NCI-H2227 (cell line): ENCODE results near the gene SNRK.
"Not testable (repeated sequence)": the region's sequence is repeated elsewhere in the genome, so short reads cannot be mapped to it uniquely, and the experiment has no call there.

ENCODE experiments used
- DNase-seq: peaks from one replicate; lab custom pipeline; 2025; ENCODE audit not compliant: unreplicated experiment; lab: John Stamatoyannopoulos, UW

SNRK gene

DNA sequence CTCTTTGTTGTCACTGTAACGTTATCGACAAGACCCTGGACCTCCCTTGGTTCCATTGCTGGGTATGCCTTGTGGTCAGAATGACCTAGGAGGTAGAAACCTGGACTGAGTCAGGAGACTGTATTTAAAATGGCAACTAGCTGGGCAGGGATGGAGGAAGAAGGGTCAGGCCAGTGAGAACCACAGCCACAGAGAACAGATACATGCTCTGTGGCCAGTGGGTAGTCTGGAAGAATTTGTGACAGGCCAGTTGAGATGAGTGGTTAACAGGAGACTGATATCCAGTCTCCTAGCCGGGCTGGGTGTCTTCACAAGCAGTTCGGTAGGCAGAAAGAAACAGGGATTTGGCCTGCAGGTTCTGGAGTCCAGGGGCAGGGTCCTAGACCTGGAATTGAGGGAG, 58.9 kb downstream of the SNRK start:
- no peak for DNase-seq

DNA sequence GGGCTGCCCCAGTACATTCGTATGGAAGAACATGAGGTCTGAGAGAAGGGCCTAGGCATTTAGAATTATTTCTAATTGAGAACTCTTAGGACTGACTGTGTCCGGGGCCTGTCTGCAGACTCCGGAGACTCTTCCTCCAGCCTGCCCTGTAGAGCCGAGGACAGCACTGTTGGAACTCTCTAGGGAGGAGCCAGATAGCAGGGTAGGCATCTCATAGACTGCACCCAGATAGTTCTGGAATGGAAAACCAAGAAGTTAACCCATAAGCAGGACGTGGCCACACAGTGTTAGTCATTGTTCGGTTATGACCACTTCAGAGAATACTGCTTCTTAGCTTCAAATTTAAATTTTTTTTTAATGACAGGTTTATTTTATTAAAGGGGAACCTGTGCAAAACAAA, 59.5 kb downstream of the SNRK start:
- DNase-seq = no peak

DNA sequence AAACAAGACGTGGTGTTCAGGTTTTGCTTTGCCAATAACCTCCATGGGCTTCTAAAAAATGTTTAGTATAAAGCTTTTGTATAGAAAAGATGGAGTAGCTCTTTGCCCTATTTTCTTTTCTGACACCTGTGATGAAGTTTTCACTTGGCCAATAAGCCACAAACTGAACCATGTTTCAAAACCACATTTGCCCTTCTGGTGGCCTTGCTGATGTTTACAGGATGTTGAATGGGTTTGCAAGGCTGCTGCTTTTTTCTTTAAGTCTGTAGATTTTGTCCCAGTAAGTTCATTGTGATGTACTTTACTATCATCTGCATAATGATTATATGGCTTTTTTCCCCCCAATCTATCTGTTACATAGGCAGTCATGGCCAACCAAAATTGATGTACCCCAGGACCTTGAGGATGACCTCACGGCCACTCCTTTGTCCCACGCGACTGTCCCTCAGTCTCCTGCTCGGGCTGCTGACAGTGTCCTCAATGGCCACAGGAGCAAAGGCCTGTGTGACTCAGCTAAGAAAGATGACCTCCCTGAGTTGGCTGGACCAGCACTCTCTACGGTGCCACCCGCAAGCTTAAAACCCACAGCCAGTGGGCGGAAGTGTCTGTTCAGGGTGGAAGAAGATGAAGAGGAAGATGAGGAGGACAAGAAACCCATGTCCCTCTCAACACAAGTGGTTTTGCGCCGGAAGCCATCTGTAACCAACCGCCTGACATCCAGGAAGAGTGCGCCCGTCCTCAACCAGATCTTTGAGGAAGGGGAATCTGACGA, 60.8 kb downstream of the SNRK start:
- no peak for DNase-seq

DNA sequence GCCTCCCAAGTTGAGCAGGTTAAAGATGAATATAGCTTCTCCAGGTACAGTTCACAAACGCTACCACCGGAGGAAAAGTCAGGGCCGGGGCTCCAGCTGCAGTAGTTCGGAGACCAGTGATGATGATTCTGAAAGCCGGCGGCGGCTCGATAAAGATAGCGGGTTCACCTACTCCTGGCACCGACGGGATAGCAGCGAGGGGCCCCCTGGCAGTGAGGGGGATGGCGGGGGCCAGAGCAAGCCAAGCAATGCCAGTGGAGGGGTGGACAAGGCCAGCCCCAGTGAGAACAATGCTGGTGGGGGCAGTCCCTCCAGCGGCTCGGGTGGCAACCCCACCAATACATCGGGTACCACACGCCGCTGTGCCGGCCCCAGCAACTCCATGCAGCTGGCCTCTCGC, 61.4 kb downstream of the SNRK start:
- DNase-seq = no peak

- no peak for DNase-seq
Observed at GRCh38 chr3:43348350-43348749, 62.0 kb downstream of the SNRK start.

GRCh38 chr3:43348852-43349574, 62.7 kb downstream of the SNRK start:
- DNase-seq = no peak

- no peak for DNase-seq
Observed at GRCh38 chr3:43349716-43350115, 63.4 kb downstream of the SNRK start.

GRCh38 chr3:43353393-43353792, 67.1 kb downstream of the SNRK start:
- DNase-seq = no peak

DNA sequence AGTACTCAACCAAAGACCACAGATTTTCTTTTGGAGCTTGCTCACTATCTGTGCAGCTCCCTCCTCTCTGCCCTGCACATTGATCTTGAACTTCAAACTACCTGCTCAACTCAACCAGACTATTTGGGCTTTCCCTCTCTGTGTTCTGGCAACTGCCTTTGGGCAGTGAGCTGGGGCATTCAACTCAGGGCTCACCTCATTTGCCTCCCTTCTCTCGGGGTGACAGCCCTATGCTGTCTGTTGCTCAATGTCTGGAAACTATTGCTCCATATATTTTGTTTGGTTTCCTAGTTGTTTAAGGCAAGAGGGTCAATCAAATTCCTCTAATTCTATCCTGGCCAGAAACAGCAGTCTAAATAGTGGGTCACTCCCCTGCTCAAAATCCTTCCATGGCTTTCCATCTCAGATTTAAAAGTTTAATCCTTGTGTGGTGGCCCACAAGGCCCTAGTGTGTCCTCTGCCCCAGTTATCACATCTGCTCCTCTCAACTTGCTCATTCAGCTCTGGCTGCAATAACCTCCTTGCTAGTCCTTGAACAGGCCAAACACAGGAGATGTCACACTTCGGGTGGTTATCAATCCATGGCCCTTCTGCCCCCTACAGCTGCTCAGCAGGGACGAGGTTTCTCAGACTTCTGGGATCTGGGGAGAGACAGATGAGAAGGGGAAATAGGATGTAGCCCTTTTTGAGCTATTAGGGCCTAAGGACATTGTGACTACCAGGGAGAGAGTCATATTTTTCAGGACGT, 67.8 kb downstream of the SNRK start:
- no peak for DNase-seq

- DNase-seq = not testable (repeated sequence)
Observed at GRCh38 chr3:43356033-43356432, 69.7 kb downstream of the SNRK start.

- DNase-seq = no peak
Observed at GRCh38 chr3:43361077-43361476, 74.7 kb downstream of the SNRK start.

GRCh38 chr3:43362183-43362582, 75.8 kb downstream of the SNRK start:
- no peak for DNase-seq

DNA sequence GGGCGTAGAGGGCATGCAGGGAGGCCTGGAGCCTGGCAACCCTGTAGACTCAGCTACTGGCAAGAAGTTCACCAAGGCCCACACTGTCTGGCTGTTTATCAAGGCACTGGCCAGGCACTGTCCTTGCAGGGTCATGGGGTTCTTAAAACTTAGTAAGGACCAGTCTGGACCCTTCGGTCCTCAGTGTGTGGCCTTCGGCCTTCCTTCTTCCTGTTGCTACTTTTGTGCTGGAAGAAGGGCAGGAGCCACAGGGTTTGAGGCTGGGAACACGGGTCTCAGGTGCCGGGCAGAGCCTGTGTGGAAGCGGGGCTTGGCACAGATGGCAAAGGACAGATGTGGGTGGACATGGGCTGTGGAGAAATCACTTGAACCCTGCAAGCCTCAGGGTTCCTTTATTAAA, 76.6 kb downstream of the SNRK start:
- no peak for DNase-seq

GRCh38 chr3:43363621-43364266, 77.4 kb downstream of the SNRK start:
- DNase-seq = no peak

GRCh38 chr3:43364494-43364893, 78.2 kb downstream of the SNRK start:
- DNase-seq = no peak

DNA sequence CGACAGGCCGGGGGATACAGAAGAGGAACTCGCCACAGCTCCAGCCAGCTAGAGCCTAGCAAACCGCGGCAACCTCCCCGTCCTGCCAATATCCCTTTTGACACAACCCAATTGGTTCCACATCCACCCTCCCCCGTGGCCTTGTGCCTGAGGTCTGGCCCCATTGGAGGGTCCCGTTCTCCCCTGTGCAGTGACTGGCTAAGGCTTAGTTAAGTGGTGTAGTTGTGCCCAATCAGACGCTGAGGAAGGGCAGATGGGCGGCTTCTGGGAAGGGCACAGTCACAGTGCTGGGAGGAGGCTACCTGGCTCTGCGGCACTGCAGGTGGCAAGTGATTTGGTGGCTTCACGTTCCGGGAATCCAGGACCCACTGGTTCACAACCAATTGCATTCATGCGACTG, 78.6 kb downstream of the SNRK start:
- DNase-seq = no peak

- DNase-seq = no peak
Observed at GRCh38 chr3:43365601-43366305, 79.4 kb downstream of the SNRK start.

- DNase-seq = no peak
Observed at GRCh38 chr3:43366481-43366880, 80.1 kb downstream of the SNRK start.

DNA sequence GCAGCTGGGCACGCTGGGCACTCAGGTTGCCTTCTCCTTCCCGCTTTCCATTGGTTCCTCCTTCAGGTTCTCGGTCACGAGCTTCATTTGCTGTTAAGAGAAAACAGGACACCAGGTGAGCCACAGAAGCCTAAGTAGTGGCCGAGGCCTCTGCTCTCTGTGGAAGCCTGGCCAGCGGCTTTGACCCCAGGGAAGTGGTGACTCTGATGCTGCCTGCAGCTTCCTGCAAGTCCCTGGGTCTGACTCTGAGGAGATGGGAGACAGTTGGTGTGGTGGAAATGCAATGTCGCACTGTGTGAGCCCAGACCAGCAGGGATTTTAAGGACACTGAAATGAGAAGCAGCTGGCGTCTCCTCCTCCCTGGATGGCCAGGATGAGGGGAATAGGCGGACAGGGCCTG, 80.5 kb downstream of the SNRK start:
- DNase-seq = no peak

DNA sequence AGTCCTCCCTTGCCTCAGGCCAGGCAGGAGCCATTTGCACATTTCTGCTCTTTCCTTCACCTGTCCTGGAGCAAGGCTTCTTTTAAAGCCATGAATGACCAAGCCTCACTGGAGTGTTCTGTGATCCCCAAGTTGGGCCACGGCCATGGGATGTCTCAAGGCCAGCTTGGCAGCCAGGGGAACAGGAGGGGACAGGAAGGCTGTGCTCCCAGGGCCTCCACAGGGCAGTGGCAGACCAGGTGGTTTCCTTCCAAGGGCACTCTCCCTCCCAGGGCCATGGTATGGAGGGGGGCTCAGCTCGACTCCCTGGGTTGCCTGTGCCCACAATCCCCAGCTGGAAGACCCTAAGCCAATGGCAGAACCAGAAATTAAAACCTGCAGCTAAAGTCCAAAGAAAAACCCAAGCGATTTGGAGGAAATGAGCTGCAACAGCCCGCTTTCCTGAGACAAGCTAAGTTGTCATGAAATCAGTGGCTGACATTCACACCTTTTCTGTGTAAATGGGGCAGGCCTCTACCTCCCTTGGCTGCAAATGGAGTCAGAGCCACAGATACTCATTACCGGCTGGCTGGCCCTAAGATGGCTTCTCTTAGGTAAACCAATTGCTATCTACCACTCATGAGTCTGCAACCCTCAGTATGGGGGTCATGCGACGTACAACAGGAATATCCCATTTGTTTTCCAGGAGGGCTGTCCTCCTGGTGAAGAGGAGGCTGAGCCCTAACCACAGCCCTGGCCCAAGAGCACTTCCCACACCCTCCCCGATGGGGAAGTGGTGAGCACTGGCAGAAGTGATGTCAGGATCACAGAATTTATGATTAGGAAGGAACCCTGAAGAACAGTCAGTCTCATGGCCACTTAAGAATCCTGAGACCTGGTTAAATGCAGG, 83.3 kb downstream of the SNRK start:
- no peak for DNase-seq
